Endothelial cell of umbilical vein (primary cell): Measurements from ENCODE around the gene ATG13.

Experiments
- CTCF ChIP-seq, 2 donors: IDR thresholded peaks; 1 replicate in 1 of 2; 2 replicates in 1 of 2; pipeline ENCODE4 v1.5.1; 2011; ENCODE audit warnings: low read length in 2 of 2, mild to moderate bottlenecking in 2 of 2, moderate library complexity in 2 of 2, control low read depth in 1 of 2, inconsistent platforms in 1 of 2, low read depth in 1 of 2; ENCODE audit not compliant: insufficient read depth in 1 of 2; ENCODE audit errors: extremely low read depth in 1 of 2
- EZH2 ChIP-seq: IDR thresholded peaks from 2 replicates; pipeline ENCODE4 v1.6.1; 2012; ENCODE audit warnings: borderline replicate concordance, low read depth, mild to moderate bottlenecking, moderate library complexity, low read length, inconsistent platforms; ENCODE audit not compliant: severe bottlenecking
- FOS ChIP-seq: IDR thresholded peaks from 2 replicates; pipeline ENCODE4 v1.6.1; 2011; ENCODE audit warnings: mild to moderate bottlenecking, low read length, moderate library complexity, borderline replicate concordance; ENCODE audit not compliant: insufficient read depth
- JUN ChIP-seq: IDR thresholded peaks from 2 replicates; pipeline ENCODE4 v1.6.1; 2011; ENCODE audit warnings: borderline replicate concordance, low read depth; ENCODE audit not compliant: insufficient read length, insufficient read depth
- MAX ChIP-seq: IDR thresholded peaks from 2 replicates; pipeline ENCODE4 v1.6.1; 2011; ENCODE audit not compliant: insufficient read depth, insufficient read length
- MYC ChIP-seq: IDR thresholded peaks from one replicate; pipeline ENCODE4 v1.6.1; 2011; ENCODE audit warnings: mild to moderate bottlenecking, low read depth, low read length
- POLR2A ChIP-seq: IDR thresholded peaks from 2 replicates; pipeline ENCODE4 v1.6.1; 2012; ENCODE audit warnings: low read depth, mild to moderate bottlenecking, control low read depth, low read length
- POLR2AphosphoS5 ChIP-seq: IDR thresholded peaks from 2 replicates; pipeline ENCODE4 v1.6.1; 2012; ENCODE audit warnings: low read depth, mild to moderate bottlenecking, control low read depth, low read length, moderate library complexity; ENCODE audit not compliant: insufficient read depth

- TF ChIP-seq JUN (no peak), EZH2 (no peak), CTCF (IDR thresholded peaks at IDR 0.05; ENCODE audit: extremely low read depth in 1 of 2, insufficient read depth in 1 of 2, low read depth in 1 of 2, low read length in 2 of 2) (no peak), MAX (no peak), POLR2AphosphoS5 (no peak), MYC (no peak), POLR2A (no peak), FOS (no peak)
Measured at GRCh38 chr11:46719543-46720218, 102.3 kb downstream of the ATG13 start.
